Common myeloid progenitor, CD34-positive (primary cell): ENCODE data around the gene PRKCB.

Experiments used
- CTCF ChIA-PET: fragments of 350-600 bp; sonication (Branson Sonifier 250); formaldehyde crosslinking; loops from one replicate; lab custom pipeline; 2021; ENCODE audit warnings: antibody characterized with exemption; lab: Charles Lee
- POLR2A ChIA-PET: fragments of 350-600 bp; sonication (Branson Sonifier 250); formaldehyde crosslinking; loops from one replicate; lab custom pipeline; 2021; ENCODE audit warnings: antibody characterized with exemption; lab: Charles Lee
- DNase-seq, 3 donors: peaks; one replicate each; pipeline versions ENCODE4 v3.0.0 to v3.0.0-alpha.2; 2013
- H3K27ac ChIP-seq, 2 experiments: 1 replicate in 1 of 2; 2 replicates in 1 of 2; pipeline ENCODE4 v1.7.0; 2013; ENCODE audit warnings: inconsistent platforms in 2 of 2, low read length in 2 of 2, mild to moderate bottlenecking in 2 of 2, low read depth in 1 of 2, moderate library complexity in 1 of 2; ENCODE audit not compliant: severe bottlenecking in 2 of 2, insufficient read depth in 1 of 2, poor library complexity in 1 of 2
- H3K27me3 ChIP-seq, 5 experiments: replicated peaks in 2 of 5; 1 replicate in 3 of 5; 2 replicates in 2 of 5; pipeline versions ENCODE4 v1.6.1 to v1.7.0; 2013; ENCODE audit warnings: low read length in 4 of 5, mild to moderate bottlenecking in 2 of 5, moderate library complexity in 2 of 5, inconsistent platforms in 1 of 5; ENCODE audit not compliant: insufficient read depth in 5 of 5, control insufficient read depth in 4 of 5
- H3K36me3 ChIP-seq, 4 experiments: 1 replicate in 2 of 4; 2 replicates in 2 of 4; pipeline versions ENCODE4 v1.6.1 to v1.7.0; 2013; ENCODE audit warnings: low read length in 3 of 4, control low read depth in 1 of 4, mild to moderate bottlenecking in 1 of 4; ENCODE audit not compliant: control insufficient read depth in 4 of 4, insufficient read depth in 4 of 4
- H3K4me1 ChIP-seq, 4 experiments: 1 replicate in 3 of 4; 2 replicates in 1 of 4; pipeline versions ENCODE4 v1.6.1 to v1.7.1; 2013; ENCODE audit warnings: low read length in 3 of 4, mild to moderate bottlenecking in 3 of 4, control low read depth in 1 of 4, inconsistent platforms in 1 of 4, moderate library complexity in 1 of 4; ENCODE audit not compliant: control insufficient read depth in 4 of 4, insufficient read depth in 4 of 4; ENCODE audit errors: control extremely low read depth in 1 of 4
- H3K4me3 ChIP-seq, 7 experiments: 1 replicate in 4 of 7; 2 replicates in 3 of 7; pipeline versions ENCODE4 v1.5.1 to v1.7.0; 2013; ENCODE audit warnings: mild to moderate bottlenecking in 7 of 7, low read length in 6 of 7, moderate library complexity in 6 of 7, inconsistent platforms in 2 of 7, low read depth in 2 of 7, control low read depth in 1 of 7; ENCODE audit not compliant: insufficient read depth in 4 of 7, control insufficient read depth in 1 of 7; ENCODE audit errors: extremely low read depth in 1 of 7
- H3K9me3 ChIP-seq, 5 experiments: 1 replicate in 4 of 5; 2 replicates in 1 of 5; pipeline versions ENCODE4 v1.6.1 to v1.7.1; 2013; ENCODE audit warnings: low read length in 4 of 5, mild to moderate bottlenecking in 2 of 5, inconsistent platforms in 1 of 5, low read depth in 1 of 5, moderate library complexity in 1 of 5; ENCODE audit not compliant: control insufficient read depth in 4 of 5, insufficient read depth in 2 of 5; ENCODE audit errors: control extremely low read depth in 1 of 5
- WGBS: methylation state at CpG from one replicate; pipeline ENCODE4 v1.1.5; 2013; ENCODE audit not compliant: insufficient coverage; 5-methylcytosine and 5-hydroxymethylcytosine counted together

Gene PRKCB

GRCh38 chr16:23981429-23982399, 145.9 kb downstream of the PRKCB start:
- POLR2A ChIA-PET = no interaction called here
- CTCF ChIA-PET = interaction anchor here (1.4 kb wide), 1 partner anchor 29 kb away, joined by 3 read pairs; no protein-coding TSS in a partner anchor
- no peak for DNase-seq
- Histone ChIP-seq H3K9me3 (no peaks in the 10 kb centered on the region), H3K4me1 (peaks cover 4 to 16% (median 15%) of the 10 kb centered on the region in 4 experiments), H3K27me3 (no peaks in the 10 kb centered on the region), H3K27ac (no peak overlapping the region), H3K36me3 (no peaks in the 10 kb centered on the region), H3K4me3 (no peak overlapping the region)
- WGBS = 100% methylated on average over 1 of the region's 4 CpGs

GRCh38 chr16:23986455-23986854, 150.7 kb downstream of the PRKCB start:
- ChIA-PET POLR2A (no interaction called here), CTCF (no interaction called here)
- no peaks in the 10 kb centered on the region for H3K27me3 ChIP-seq
- peaks cover 0 to 6% (median 3%) of the 10 kb centered on the region in 4 experiments for H3K36me3 ChIP-seq
- no peak overlapping the region for H3K4me3 ChIP-seq
- no peak overlapping the region for H3K27ac ChIP-seq
- no peaks in the 10 kb centered on the region for H3K9me3 ChIP-seq
- no peaks in the 10 kb centered on the region for H3K4me1 ChIP-seq
- WGBS = no CpG with 5 or more reads among the region's 2 CpGs
- DNase-seq = no peak

GRCh38 chr16:23987443-23987842, 151.7 kb downstream of the PRKCB start:
- WGBS = no CpG with 5 or more reads among the region's 2 CpGs
- DNase-seq = no peak
- Histone ChIP-seq H3K9me3 (no peaks in the 10 kb centered on the region), H3K27ac (no peak overlapping the region), H3K4me3 (no peak overlapping the region), H3K36me3 (peaks cover 0 to 8% (median 3%) of the 10 kb centered on the region in 4 experiments), H3K27me3 (no peaks in the 10 kb centered on the region), H3K4me1 (no peaks in the 10 kb centered on the region)
- POLR2A ChIA-PET = no interaction called here
- CTCF ChIA-PET = interaction anchor here (1.0 kb wide), 1 partner anchor 23 kb away, joined by 3 read pairs; no protein-coding TSS in a partner anchor

- WGBS = 100% methylated on average over 2 of the region's 3 CpGs
- no peaks in the 10 kb centered on the region for H3K9me3 ChIP-seq
- POLR2A ChIA-PET = no interaction called here
- H3K4me3 ChIP-seq = no peak overlapping the region
- H3K27me3 ChIP-seq = no peaks in the 10 kb centered on the region
- CTCF ChIA-PET = no interaction called here
- no peak for DNase-seq
- no peak overlapping the region for H3K27ac ChIP-seq
- no peaks in the 10 kb centered on the region for H3K4me1 ChIP-seq
- peaks cover 0 to 8% (median 3%) of the 10 kb centered on the region in 4 experiments for H3K36me3 ChIP-seq
These were observed 154.7 kb downstream of the PRKCB start for GRCh38 chr16:23990507-23990906.

GRCh38 chr16:23991066-23991465, 155.3 kb downstream of the PRKCB start:
- POLR2A ChIA-PET = interaction anchor here (0.6 kb wide), 1 partner anchor 8 kb away, joined by 3 read pairs; no protein-coding TSS in a partner anchor
- Histone ChIP-seq H3K36me3 (peaks cover 0 to 8% (median 3%) of the 10 kb centered on the region in 4 experiments), H3K27ac (no peak overlapping the region), H3K4me1 (no peaks in the 10 kb centered on the region), H3K27me3 (no peaks in the 10 kb centered on the region), H3K4me3 (no peak overlapping the region), H3K9me3 (no peaks in the 10 kb centered on the region)
- CTCF ChIA-PET = interaction anchor here (1.1 to 1.3 kb wide), 2 partner anchors 12 to 68 kb away, joined by 3 to 4 read pairs; no protein-coding TSS in a partner anchor
- DNase-seq = no peak

- Histone ChIP-seq H3K4me3 (no peak overlapping the region), H3K9me3 (no peaks in the 10 kb centered on the region), H3K36me3 (peaks cover 4 to 14% (median 9%) of the 10 kb centered on the region in 4 experiments), H3K4me1 (no peaks in the 10 kb centered on the region), H3K27me3 (no peaks in the 10 kb centered on the region), H3K27ac (no peak overlapping the region)
- DNase-seq = no peak
- ChIA-PET POLR2A (no interaction called here), CTCF (interaction anchor here (0.7 to 1.6 kb wide), 5 partner anchors 12 to 191 kb away, joined by 3 to 4 read pairs (median 3); no protein-coding TSS in a partner anchor)
- no CpG with 5 or more reads among the region's 1 CpG for WGBS
These were observed 158.8 kb downstream of the PRKCB start for GRCh38 chr16:23994615-23995014.
